ENCODE results near the gene SAYSD1. TPM values are rescaled to one million over a fixed set of nuclear protein-coding genes. Genes with fewer than 3 reads are reported as not detected.

The SAYSD1 gene, protein sequence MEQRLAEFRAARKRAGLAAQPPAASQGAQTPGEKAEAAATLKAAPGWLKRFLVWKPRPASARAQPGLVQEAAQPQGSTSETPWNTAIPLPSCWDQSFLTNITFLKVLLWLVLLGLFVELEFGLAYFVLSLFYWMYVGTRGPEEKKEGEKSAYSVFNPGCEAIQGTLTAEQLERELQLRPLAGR
- polyA plus RNA-seq: 10 to 100 TPM; 13.4 to 17.8 (median 14.8) TPM
- long read RNA-seq, donor 1, transcript SAYSD1-201 (2 exons, 2,020 nt): major isoform, 5 of 33 reads
- long read RNA-seq, donor 1, partial matches to known transcripts: 24 of 33 reads
- long read RNA-seq, donor 1, other reads (novel, unspliced or antisense): 0 of 33 reads
- long read RNA-seq, donor 2, transcript SAYSD1-201 (2 exons, 2,020 nt): major isoform, 8 of 9 reads
- long read RNA-seq, donor 2, partial matches to known transcripts: 0 of 9 reads
- long read RNA-seq, donor 2, other reads (novel, unspliced or antisense): 0 of 9 reads
- long read RNA-seq, donor 3, partial matches to known transcripts: 0 of 5 reads
- long read RNA-seq, donor 3, other reads (novel, unspliced or antisense): 0 of 5 reads
- long read RNA-seq, donor 4, partial matches to known transcripts: 0 of 1 reads
- long read RNA-seq, donor 4, other reads (novel, unspliced or antisense): 0 of 1 reads
- long read RNA-seq, donor 5, partial matches to known transcripts: 0 of 3 reads
- long read RNA-seq, donor 5, other reads (novel, unspliced or antisense): 0 of 3 reads
- long read RNA-seq, donor 6, transcript SAYSD1-201 (2 exons, 2,020 nt): major isoform, 7 of 10 reads
- long read RNA-seq, donor 6, partial matches to known transcripts: 0 of 10 reads
- long read RNA-seq, donor 6, other reads (novel, unspliced or antisense): 0 of 10 reads
- long read RNA-seq, donor 7, transcript SAYSD1-201 (2 exons, 2,020 nt): major isoform, 19 of 20 reads
- long read RNA-seq, donor 7, partial matches to known transcripts: 0 of 20 reads
- long read RNA-seq, donor 7, other reads (novel, unspliced or antisense): 0 of 20 reads
- long read RNA-seq, donor 8, partial matches to known transcripts: 0 of 5 reads
- long read RNA-seq, donor 8, other reads (novel, unspliced or antisense): 0 of 5 reads
- long read RNA-seq, donor 9, partial matches to known transcripts: 0 of 4 reads
- long read RNA-seq, donor 9, other reads (novel, unspliced or antisense): 0 of 4 reads
- long read RNA-seq, donor 10, transcript SAYSD1-201 (2 exons, 2,020 nt): major isoform, 12 of 14 reads
- long read RNA-seq, donor 10, partial matches to known transcripts: 0 of 14 reads
- long read RNA-seq, donor 10, other reads (novel, unspliced or antisense): 0 of 14 reads

DNA sequence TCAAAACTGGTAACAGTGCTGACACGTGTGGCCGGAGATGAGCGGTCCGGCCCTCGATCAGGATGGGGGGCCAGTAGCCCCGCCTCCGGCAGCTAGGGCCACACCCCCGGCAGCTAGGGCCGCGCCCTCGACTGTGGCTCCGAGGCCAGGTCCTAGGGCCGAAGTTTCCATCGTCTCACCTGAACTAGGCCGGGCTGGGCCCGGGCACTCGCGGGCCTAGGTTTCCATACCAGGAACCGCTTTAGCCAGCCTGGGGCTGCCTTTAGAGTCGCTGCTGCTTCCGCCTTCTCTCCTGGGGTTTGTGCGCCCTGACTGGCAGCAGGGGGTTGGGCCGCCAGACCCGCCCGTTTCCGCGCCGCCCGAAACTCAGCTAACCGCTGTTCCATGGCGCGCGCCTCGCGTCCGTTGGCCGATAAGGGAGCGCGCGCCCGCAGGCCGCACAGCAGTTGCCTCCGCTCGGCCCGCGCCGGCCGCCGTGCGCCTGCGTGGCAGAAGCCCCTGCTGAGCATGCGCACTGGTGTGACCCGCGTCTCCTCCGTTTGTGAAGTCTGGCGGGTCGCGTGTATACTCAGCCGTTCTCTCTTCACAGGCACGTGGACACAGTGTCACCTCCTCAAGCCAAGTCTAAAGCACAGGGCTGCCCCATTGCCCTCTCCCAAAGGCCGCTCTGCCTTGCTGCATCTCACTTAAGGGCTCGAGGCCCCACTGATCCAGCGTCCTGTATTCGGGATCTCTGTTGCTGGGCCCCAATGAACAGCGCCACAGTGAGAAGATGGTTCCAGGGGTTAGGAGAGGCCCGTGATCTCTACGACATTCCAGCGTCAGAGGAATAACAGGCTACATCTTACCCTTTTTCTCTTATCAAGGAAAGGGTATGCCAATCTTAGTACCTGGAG lies at the start of gene SAYSD1:
Gene SAYSD1 (minus strand): TSS at position 483 of the 896 bp plus-strand sequence. CDS start 97 bp downstream, at position 386.
- Histone ChIP-seq H3K27ac (ENCODE audit: low read depth in 1 of 3, low read length in 2 of 3) (peak within 1 kb of the TSS; percentile 88 to 98 (median 93)), H3K4me1 (ENCODE audit: control insufficient read depth in 3 of 3, insufficient read depth in 2 of 3, low read depth in 1 of 3, low read length in 2 of 3) (peaks cover 0 to 10% (median 0%) of the 10 kb centered on the region in 3 donors), H3K4me3 (ENCODE audit: low read depth in 1 of 3, low read length in 3 of 3) (peak within 1 kb of the TSS; percentile 30 to 82 (median 61)), H3K36me3 (ENCODE audit: control insufficient read depth in 3 of 3, insufficient read depth in 2 of 3, low read depth in 1 of 3, low read length in 3 of 3) (no peaks in the 10 kb centered on the region), H3K27me3 (ENCODE audit: control insufficient read depth in 3 of 3, insufficient read depth in 3 of 3, low read length in 3 of 3) (no peaks in the 10 kb centered on the region), H3K9me3 (ENCODE audit: control insufficient read depth in 2 of 2, insufficient read depth in 1 of 2, low read depth in 1 of 2, low read length in 1 of 2) (no peaks in the 10 kb centered on the region)
- FAIRE-seq: no peak
- peak; percentile 94 to 97 for DNase-seq
- 1% methylated on average over 60 to 68 of the region's 68 CpGs for WGBS, 3 donors

DNA sequence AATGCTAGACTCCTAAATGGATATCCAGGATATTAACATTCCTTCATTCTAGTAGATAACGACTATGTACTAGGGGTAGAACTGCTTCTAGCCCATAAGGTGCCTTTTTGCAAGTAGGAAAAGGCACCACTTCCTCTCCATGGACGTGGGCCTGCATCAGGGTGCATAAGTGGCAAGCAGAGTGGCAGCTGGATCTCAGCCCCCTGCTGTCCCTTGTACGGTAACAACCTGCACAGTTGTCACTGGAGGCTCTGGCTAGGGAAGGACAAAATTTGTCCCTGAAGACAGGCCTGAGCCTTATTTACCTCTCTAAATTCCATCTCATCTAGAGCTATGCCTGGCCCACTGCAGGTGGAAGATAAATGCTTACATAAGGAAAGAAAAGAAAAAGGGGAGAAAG lies 42.5 kb upstream of the SAYSD1 start:
- Histone ChIP-seq H3K9me3 (ENCODE audit: control insufficient read depth in 2 of 2, insufficient read depth in 1 of 2, low read depth in 1 of 2, low read length in 1 of 2) (peaks cover 0 to 6% of the 10 kb centered on the region in 2 donors), H3K27ac (ENCODE audit: low read depth in 1 of 3, low read length in 2 of 3) (no peak overlapping the region), H3K4me1 (ENCODE audit: control insufficient read depth in 3 of 3, insufficient read depth in 2 of 3, low read depth in 1 of 3, low read length in 2 of 3) (no peaks in the 10 kb centered on the region), H3K4me3 (ENCODE audit: low read depth in 1 of 3, low read length in 3 of 3) (no peak overlapping the region), H3K36me3 (ENCODE audit: control insufficient read depth in 3 of 3, insufficient read depth in 2 of 3, low read depth in 1 of 3, low read length in 3 of 3) (no peaks in the 10 kb centered on the region), H3K27me3 (ENCODE audit: control insufficient read depth in 3 of 3, insufficient read depth in 3 of 3, low read length in 3 of 3) (no peaks in the 10 kb centered on the region)
- 59 to 77% (median 71%) methylated on average over 3 of the region's 3 CpGs for WGBS, 3 donors
- FAIRE-seq (no peak), DNase-seq (no peak)

DNA sequence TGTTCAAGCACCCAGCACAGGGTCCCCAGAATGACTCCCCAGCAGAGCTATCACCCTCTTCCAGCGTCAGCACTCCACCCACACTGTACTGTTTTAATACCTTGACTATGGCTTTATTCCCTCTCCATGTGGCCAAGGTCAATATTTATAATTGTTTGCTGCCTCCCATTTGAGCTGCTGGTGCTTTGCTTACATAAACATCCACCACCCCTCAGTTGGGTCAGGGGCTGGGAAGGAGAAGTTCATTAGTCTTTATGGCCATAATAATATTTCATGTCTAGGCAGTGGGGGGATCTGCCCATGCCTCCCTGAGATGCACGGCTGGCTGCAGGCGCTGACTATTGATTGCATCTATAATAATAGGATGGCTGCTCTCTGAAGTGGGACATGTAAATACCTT lies 41.8 kb upstream of the SAYSD1 start:
- no peak overlapping the region for H3K4me3 ChIP-seq (ENCODE audit: low read depth in 1 of 3, low read length in 3 of 3)
- peaks cover 0 to 6% of the 10 kb centered on the region in 2 donors for H3K9me3 ChIP-seq (ENCODE audit: control insufficient read depth in 2 of 2, insufficient read depth in 1 of 2, low read depth in 1 of 2, low read length in 1 of 2)
- peaks cover 0 to 3% (median 0%) of the 10 kb centered on the region in 3 donors for H3K27me3 ChIP-seq (ENCODE audit: control insufficient read depth in 3 of 3, insufficient read depth in 3 of 3, low read length in 3 of 3)
- WGBS, 3 donors: 72 to 87% (median 74%) methylated on average over 3 of the region's 3 CpGs
- no peak for FAIRE-seq
- no peak overlapping the region for H3K27ac ChIP-seq (ENCODE audit: low read depth in 1 of 3, low read length in 2 of 3)
- no peaks in the 10 kb centered on the region for H3K4me1 ChIP-seq (ENCODE audit: control insufficient read depth in 3 of 3, insufficient read depth in 2 of 3, low read depth in 1 of 3, low read length in 2 of 3)
- no peak for DNase-seq
- H3K36me3 ChIP-seq (ENCODE audit: control insufficient read depth in 3 of 3, insufficient read depth in 2 of 3, low read depth in 1 of 3, low read length in 3 of 3): no peaks in the 10 kb centered on the region

DNA sequence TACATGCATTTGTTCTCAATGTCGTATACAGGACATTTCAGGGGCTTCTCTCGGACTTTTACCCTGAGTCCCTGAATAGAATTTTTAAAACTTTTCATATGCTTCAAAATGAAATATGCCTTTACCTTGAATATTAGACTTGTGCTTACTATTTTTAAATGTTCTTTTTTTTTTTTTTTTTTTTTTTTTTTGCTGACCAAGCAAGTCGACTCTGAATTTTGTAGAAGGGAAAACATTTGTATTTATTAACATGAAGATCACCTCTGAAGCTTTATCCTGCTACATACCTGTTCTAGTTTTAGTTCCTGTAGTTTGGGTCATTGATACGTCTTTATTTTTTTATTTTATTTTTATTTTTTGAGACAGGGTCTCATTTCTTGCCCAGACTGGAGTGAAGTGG lies 39.7 kb upstream of the SAYSD1 start:
- DNase-seq (no peak), FAIRE-seq (no peak)
- Histone ChIP-seq H3K4me1 (ENCODE audit: control insufficient read depth in 3 of 3, insufficient read depth in 2 of 3, low read depth in 1 of 3, low read length in 2 of 3) (no peaks in the 10 kb centered on the region), H3K27ac (ENCODE audit: low read depth in 1 of 3, low read length in 2 of 3) (no peak overlapping the region), H3K27me3 (ENCODE audit: control insufficient read depth in 3 of 3, insufficient read depth in 3 of 3, low read length in 3 of 3) (peaks cover 0 to 3% (median 0%) of the 10 kb centered on the region in 3 donors), H3K36me3 (ENCODE audit: control insufficient read depth in 3 of 3, insufficient read depth in 2 of 3, low read depth in 1 of 3, low read length in 3 of 3) (no peaks in the 10 kb centered on the region), H3K4me3 (ENCODE audit: low read depth in 1 of 3, low read length in 3 of 3) (no peak overlapping the region), H3K9me3 (ENCODE audit: control insufficient read depth in 2 of 2, insufficient read depth in 1 of 2, low read depth in 1 of 2, low read length in 1 of 2) (peaks cover 0 to 5% of the 10 kb centered on the region in 2 donors)
- WGBS, 3 donors: 73 to 91% (median 84%) methylated on average over 4 of the region's 4 CpGs

DNA sequence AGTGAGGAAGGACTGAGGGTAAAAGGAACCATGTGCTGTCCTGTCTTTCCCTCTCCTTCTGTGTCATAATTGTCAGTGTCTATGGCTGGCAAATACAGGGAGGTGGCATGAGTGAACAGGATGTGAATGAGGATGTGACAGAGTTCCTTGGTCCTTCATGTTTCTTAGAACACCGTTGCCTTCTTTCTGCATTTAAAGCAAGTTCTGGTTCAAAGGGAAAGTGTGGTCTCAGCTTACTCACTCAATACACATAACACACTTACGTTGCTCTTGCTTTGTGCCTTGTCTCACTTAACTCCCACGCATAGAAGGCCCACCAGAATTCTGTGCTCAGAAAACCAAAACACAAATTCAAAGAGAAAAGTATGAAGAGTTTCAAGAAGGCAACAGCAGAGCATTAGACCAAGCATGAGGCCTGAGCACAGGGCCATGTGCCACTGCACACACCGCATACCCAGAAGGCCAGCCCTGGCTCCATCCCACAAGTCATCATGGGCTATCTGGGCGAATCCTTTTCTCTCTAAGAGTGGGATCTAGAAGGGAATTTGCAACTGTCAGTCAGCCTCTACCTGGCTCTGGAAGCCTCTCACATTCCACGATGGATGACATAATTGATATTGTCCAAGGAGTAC lies 38.9 kb upstream of the SAYSD1 start:
- Histone ChIP-seq H3K4me1 (ENCODE audit: control insufficient read depth in 3 of 3, insufficient read depth in 2 of 3, low read depth in 1 of 3, low read length in 2 of 3) (no peaks in the 10 kb centered on the region), H3K27ac (ENCODE audit: low read depth in 1 of 3, low read length in 2 of 3) (no peak overlapping the region), H3K9me3 (ENCODE audit: control insufficient read depth in 2 of 2, insufficient read depth in 1 of 2, low read depth in 1 of 2, low read length in 1 of 2) (no peaks in the 10 kb centered on the region), H3K4me3 (ENCODE audit: low read depth in 1 of 3, low read length in 3 of 3) (no peak overlapping the region), H3K27me3 (ENCODE audit: control insufficient read depth in 3 of 3, insufficient read depth in 3 of 3, low read length in 3 of 3) (peaks cover 0 to 3% (median 0%) of the 10 kb centered on the region in 3 donors), H3K36me3 (ENCODE audit: control insufficient read depth in 3 of 3, insufficient read depth in 2 of 3, low read depth in 1 of 3, low read length in 3 of 3) (no peaks in the 10 kb centered on the region)
- 76 to 93% (median 78%) methylated on average over 6 of the region's 6 CpGs for WGBS, 3 donors
- FAIRE-seq: no peak
- no peak for DNase-seq

DNA sequence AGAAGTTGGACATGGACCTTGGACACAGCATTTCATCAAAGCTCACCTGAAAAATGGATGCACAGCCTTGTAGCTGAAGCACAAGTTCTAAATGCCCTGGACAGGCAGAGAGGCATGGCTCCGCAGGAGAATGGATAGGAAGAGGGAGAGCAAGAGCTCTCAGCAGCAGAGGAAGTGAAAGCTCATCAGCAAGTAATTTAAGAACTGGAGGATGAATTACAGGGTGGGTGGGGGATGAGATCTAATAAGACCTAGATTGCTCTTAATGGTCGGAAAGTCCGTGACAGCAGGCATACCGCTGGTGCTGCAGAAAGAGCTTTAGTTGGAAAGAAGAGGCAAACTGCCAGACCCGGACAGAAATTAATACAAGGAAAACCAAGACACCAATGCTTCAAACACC lies 37.3 kb upstream of the SAYSD1 start:
- WGBS, 3 donors: 52 to 71% (median 58%) methylated on average over 5 of the region's 5 CpGs
- Histone ChIP-seq H3K4me3 (ENCODE audit: low read depth in 1 of 3, low read length in 3 of 3) (no peak overlapping the region), H3K36me3 (ENCODE audit: control insufficient read depth in 3 of 3, insufficient read depth in 2 of 3, low read depth in 1 of 3, low read length in 3 of 3) (no peaks in the 10 kb centered on the region), H3K4me1 (ENCODE audit: control insufficient read depth in 3 of 3, insufficient read depth in 2 of 3, low read depth in 1 of 3, low read length in 2 of 3) (no peaks in the 10 kb centered on the region), H3K27me3 (ENCODE audit: control insufficient read depth in 3 of 3, insufficient read depth in 3 of 3, low read length in 3 of 3) (peaks cover 0 to 3% (median 0%) of the 10 kb centered on the region in 3 donors), H3K27ac (ENCODE audit: low read depth in 1 of 3, low read length in 2 of 3) (no peak overlapping the region), H3K9me3 (ENCODE audit: control insufficient read depth in 2 of 2, insufficient read depth in 1 of 2, low read depth in 1 of 2, low read length in 1 of 2) (no peaks in the 10 kb centered on the region)
- no peak for FAIRE-seq
- DNase-seq: peak in 1 of 2 donors; percentile 15

DNA sequence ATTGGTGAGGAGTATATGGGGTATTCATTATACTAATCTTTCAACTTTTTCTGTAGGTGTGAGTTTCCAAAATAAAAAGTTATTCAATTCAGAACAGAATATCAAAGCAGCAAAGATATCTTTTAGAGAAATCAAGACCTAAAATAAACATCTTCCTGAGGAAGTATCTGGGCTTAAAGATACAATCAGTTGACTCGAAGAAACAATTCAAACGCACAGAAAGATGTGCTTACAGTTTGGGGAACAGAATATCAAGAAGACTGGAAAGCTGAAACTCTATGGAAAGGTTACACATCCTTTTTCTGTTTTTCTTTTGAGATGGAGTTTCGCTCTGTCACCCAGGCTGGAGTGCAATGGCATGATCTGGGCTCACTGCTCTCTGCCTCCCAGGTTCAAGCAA lies 36.2 kb upstream of the SAYSD1 start:
- H3K4me3 ChIP-seq (ENCODE audit: low read depth in 1 of 3, low read length in 3 of 3): no peak overlapping the region
- DNase-seq (no peak), FAIRE-seq (no peak)
- no peaks in the 10 kb centered on the region for H3K36me3 ChIP-seq (ENCODE audit: control insufficient read depth in 3 of 3, insufficient read depth in 2 of 3, low read depth in 1 of 3, low read length in 3 of 3)
- peaks cover 0 to 3% (median 0%) of the 10 kb centered on the region in 3 donors for H3K27me3 ChIP-seq (ENCODE audit: control insufficient read depth in 3 of 3, insufficient read depth in 3 of 3, low read length in 3 of 3)
- 54 to 88% (median 69%) methylated on average over 3 of the region's 3 CpGs for whole genome bisulfite sequencing, 3 donors
- no peak overlapping the region for H3K27ac ChIP-seq (ENCODE audit: low read depth in 1 of 3, low read length in 2 of 3)
- no peaks in the 10 kb centered on the region for H3K4me1 ChIP-seq (ENCODE audit: control insufficient read depth in 3 of 3, insufficient read depth in 2 of 3, low read depth in 1 of 3, low read length in 2 of 3)
- no peaks in the 10 kb centered on the region for H3K9me3 ChIP-seq (ENCODE audit: control insufficient read depth in 2 of 2, insufficient read depth in 1 of 2, low read depth in 1 of 2, low read length in 1 of 2)

Data from small intestine (tissue), 16 donors.